Adrenal gland (tissue), 5 donors: ENCODE data around the gene GRID1.

Experiments
- POLR2A ChIP-seq, 2 donors: fragments of 450-650 bp; IDR thresholded peaks; one replicate each; pipeline ENCODE4 v1.6.1; 2017; ENCODE audit warnings: antibody characterized with exemption in 2 of 2, mild to moderate bottlenecking in 2 of 2, moderate library complexity in 1 of 2
- TF ChIP-seq, protein P1 (sequence below), 6 experiments: fragments of 450-650 bp in 4 of 6; fragments of 200-600 bp in 2 of 6; sonication (generic) in 1 of 6; IDR thresholded peaks; 1 replicate in 5 of 6; 2 replicates in 1 of 6; pipeline versions ENCODE4 v1.5.1 to v1.8.0; 2016 to 2021; ENCODE audit warnings: antibody characterized with exemption in 6 of 6, mild to moderate bottlenecking in 2 of 6, moderate library complexity in 1 of 6
- donor health status: DM: no; HTN: no; CAD: no.

DNA sequence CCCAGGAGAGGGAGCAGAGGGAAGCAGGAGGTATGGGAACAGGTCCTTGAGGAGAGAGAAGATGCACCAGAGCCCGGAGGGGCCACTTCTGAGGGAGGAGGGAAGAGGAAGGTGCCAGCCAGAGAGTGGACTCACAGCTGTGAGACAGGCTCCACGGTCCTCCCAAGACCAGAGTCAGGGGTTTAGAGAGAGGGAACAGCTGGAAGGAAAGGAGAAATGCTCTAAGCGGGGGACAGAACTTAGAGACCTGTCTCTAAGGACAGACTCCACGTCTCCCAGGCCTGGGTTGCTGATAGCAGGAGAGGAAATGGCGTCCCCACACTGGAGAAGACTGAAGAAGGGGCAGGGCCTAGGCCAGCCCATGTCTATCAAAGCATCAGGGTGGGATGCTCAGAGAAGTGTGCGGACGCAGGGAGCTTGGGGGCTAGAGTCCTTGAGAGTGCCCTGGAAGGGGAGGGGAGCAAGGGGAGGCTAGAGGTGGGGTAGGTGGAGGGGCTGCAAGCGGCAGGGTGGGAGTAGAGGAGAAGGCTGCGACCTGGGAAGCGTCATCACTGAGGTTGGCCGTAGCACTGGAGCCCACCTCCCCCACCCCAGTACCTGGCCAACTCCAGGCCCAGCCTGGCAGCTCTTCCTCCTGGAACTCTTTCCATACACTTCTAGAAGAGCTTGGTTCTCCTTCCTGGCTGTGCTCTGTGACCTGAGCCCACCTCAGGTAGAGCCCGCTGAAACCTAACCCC lies 25.6 kb upstream of the GRID1 start:
- TF ChIP-seq, protein P1, sequence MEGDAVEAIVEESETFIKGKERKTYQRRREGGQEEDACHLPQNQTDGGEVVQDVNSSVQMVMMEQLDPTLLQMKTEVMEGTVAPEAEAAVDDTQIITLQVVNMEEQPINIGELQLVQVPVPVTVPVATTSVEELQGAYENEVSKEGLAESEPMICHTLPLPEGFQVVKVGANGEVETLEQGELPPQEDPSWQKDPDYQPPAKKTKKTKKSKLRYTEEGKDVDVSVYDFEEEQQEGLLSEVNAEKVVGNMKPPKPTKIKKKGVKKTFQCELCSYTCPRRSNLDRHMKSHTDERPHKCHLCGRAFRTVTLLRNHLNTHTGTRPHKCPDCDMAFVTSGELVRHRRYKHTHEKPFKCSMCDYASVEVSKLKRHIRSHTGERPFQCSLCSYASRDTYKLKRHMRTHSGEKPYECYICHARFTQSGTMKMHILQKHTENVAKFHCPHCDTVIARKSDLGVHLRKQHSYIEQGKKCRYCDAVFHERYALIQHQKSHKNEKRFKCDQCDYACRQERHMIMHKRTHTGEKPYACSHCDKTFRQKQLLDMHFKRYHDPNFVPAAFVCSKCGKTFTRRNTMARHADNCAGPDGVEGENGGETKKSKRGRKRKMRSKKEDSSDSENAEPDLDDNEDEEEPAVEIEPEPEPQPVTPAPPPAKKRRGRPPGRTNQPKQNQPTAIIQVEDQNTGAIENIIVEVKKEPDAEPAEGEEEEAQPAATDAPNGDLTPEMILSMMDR (IDR thresholded peaks at IDR 0.05) = no peak
- TF ChIP-seq POLR2A (IDR thresholded peaks at IDR 0.05) = no peak
